Skeletal muscle satellite cell (primary cell): ENCODE measurements around the gene GEN1.

Source experiments
- H3K27me3 ChIP-seq: 2 replicates; pipeline ENCODE4 v1.7.0; 2013; ENCODE audit warnings: low read length; ENCODE audit not compliant: control insufficient read depth, insufficient read depth
- H3K36me3 ChIP-seq: 2 replicates; pipeline ENCODE4 v1.7.0; 2013; ENCODE audit warnings: mild to moderate bottlenecking, control low read depth, low read length; ENCODE audit not compliant: insufficient read depth
- H3K4me1 ChIP-seq: 2 replicates; pipeline ENCODE4 v1.7.0; 2013; ENCODE audit warnings: low read length; ENCODE audit not compliant: control insufficient read depth, insufficient read depth
- H3K4me2 ChIP-seq: 2 replicates; pipeline ENCODE4 v1.7.0; 2013; ENCODE audit warnings: mild to moderate bottlenecking, low read length
- H3K4me3 ChIP-seq: 2 replicates; pipeline ENCODE4 v1.7.0; 2013; ENCODE audit warnings: low read length
- H3K9ac ChIP-seq: 2 replicates; pipeline ENCODE4 v1.7.0; 2013; ENCODE audit warnings: mild to moderate bottlenecking, low read depth, low read length, moderate library complexity
- H3K9me3 ChIP-seq: replicated peaks from 2 replicates; pipeline ENCODE4 v1.7.0; 2013; ENCODE audit warnings: mild to moderate bottlenecking, control low read depth, low read length

Gene GEN1

GRCh38 chr2:17757321-17757720 is 3.4 kb downstream of the GEN1 start:
- H3K4me2 ChIP-seq, result peak overlapping the region; percentile 89
- no peaks in the 10 kb centered on the region for H3K9me3 ChIP-seq
- H3K36me3 ChIP-seq, result peaks cover 8% of the 10 kb centered on the region
- H3K27me3 ChIP-seq, result no peaks in the 10 kb centered on the region
- peaks cover 37% of the 10 kb centered on the region for H3K4me1 ChIP-seq
- peak overlapping the region; percentile 61 for H3K9ac ChIP-seq
- H3K4me3 ChIP-seq, result no peak overlapping the region

GRCh38 chr2:17758118-17758517 is 4.2 kb downstream of the GEN1 start:
- H3K4me3 ChIP-seq, result no peak overlapping the region
- no peak overlapping the region for H3K9ac ChIP-seq
- H3K9me3 ChIP-seq, result no peaks in the 10 kb centered on the region
- H3K4me1 ChIP-seq, result peaks cover 36% of the 10 kb centered on the region
- H3K27me3 ChIP-seq, result no peaks in the 10 kb centered on the region
- H3K4me2 ChIP-seq, result peak overlapping the region; percentile 89
- peaks cover 8% of the 10 kb centered on the region for H3K36me3 ChIP-seq

- Histone ChIP-seq H3K36me3 (peaks cover 8% of the 10 kb centered on the region), H3K9ac (no peak overlapping the region), H3K27me3 (no peaks in the 10 kb centered on the region), H3K4me2 (no peak overlapping the region), H3K4me1 (peaks cover 36% of the 10 kb centered on the region), H3K9me3 (no peaks in the 10 kb centered on the region), H3K4me3 (no peak overlapping the region)
Measured at GRCh38 chr2:17759805-17760204, 5.9 kb downstream of the GEN1 start.

GRCh38 chr2:17762451-17762850 is 8.5 kb downstream of the GEN1 start:
- Histone ChIP-seq H3K4me1 (peaks cover 11% of the 10 kb centered on the region), H3K9ac (no peak overlapping the region), H3K36me3 (peaks cover 17% of the 10 kb centered on the region), H3K27me3 (no peaks in the 10 kb centered on the region), H3K9me3 (no peaks in the 10 kb centered on the region), H3K4me2 (no peak overlapping the region), H3K4me3 (no peak overlapping the region)

GRCh38 chr2:17763641-17764333 is 9.8 kb downstream of the GEN1 start:
- no peak overlapping the region for H3K4me2 ChIP-seq
- H3K27me3 ChIP-seq, result no peaks in the 10 kb centered on the region
- H3K4me3 ChIP-seq, result no peak overlapping the region
- peaks cover 17% of the 10 kb centered on the region for H3K36me3 ChIP-seq
- no peaks in the 10 kb centered on the region for H3K4me1 ChIP-seq
- no peaks in the 10 kb centered on the region for H3K9me3 ChIP-seq
- H3K9ac ChIP-seq, result no peak overlapping the region

- no peak overlapping the region for H3K9ac ChIP-seq
- no peaks in the 10 kb centered on the region for H3K9me3 ChIP-seq
- no peaks in the 10 kb centered on the region for H3K27me3 ChIP-seq
- no peak overlapping the region for H3K4me3 ChIP-seq
- no peaks in the 10 kb centered on the region for H3K4me1 ChIP-seq
- H3K4me2 ChIP-seq, result no peak overlapping the region
- H3K36me3 ChIP-seq, result peaks cover 14% of the 10 kb centered on the region
Measured at GRCh38 chr2:17765398-17765797, 11.5 kb downstream of the GEN1 start.

GRCh38 chr2:17768894-17769293 is 15.0 kb downstream of the GEN1 start:
- Histone ChIP-seq H3K9me3 (no peaks in the 10 kb centered on the region), H3K4me2 (no peak overlapping the region), H3K4me3 (no peak overlapping the region), H3K9ac (no peak overlapping the region), H3K27me3 (no peaks in the 10 kb centered on the region), H3K36me3 (peaks cover 9% of the 10 kb centered on the region), H3K4me1 (no peaks in the 10 kb centered on the region)

GRCh38 chr2:17771956-17772355 is 18.0 kb downstream of the GEN1 start:
- Histone ChIP-seq H3K4me2 (no peak overlapping the region), H3K4me1 (no peaks in the 10 kb centered on the region), H3K9me3 (no peaks in the 10 kb centered on the region), H3K9ac (no peak overlapping the region), H3K27me3 (no peaks in the 10 kb centered on the region), H3K4me3 (no peak overlapping the region), H3K36me3 (peaks cover 10% of the 10 kb centered on the region)

GRCh38 chr2:17772532-17772931 is 18.6 kb downstream of the GEN1 start:
- no peaks in the 10 kb centered on the region for H3K27me3 ChIP-seq
- no peak overlapping the region for H3K4me3 ChIP-seq
- H3K9ac ChIP-seq, result no peak overlapping the region
- no peaks in the 10 kb centered on the region for H3K9me3 ChIP-seq
- peaks cover 7% of the 10 kb centered on the region for H3K36me3 ChIP-seq
- H3K4me2 ChIP-seq, result no peak overlapping the region
- no peaks in the 10 kb centered on the region for H3K4me1 ChIP-seq

GRCh38 chr2:17780546-17780945 is 26.6 kb downstream of the GEN1 start:
- H3K9me3 ChIP-seq, result no peaks in the 10 kb centered on the region
- H3K27me3 ChIP-seq, result no peaks in the 10 kb centered on the region
- H3K9ac ChIP-seq, result no peak overlapping the region
- no peaks in the 10 kb centered on the region for H3K4me1 ChIP-seq
- peaks cover 21% of the 10 kb centered on the region for H3K36me3 ChIP-seq
- no peak overlapping the region for H3K4me3 ChIP-seq
- H3K4me2 ChIP-seq, result no peak overlapping the region

- Histone ChIP-seq H3K4me2 (no peak overlapping the region), H3K4me3 (no peak overlapping the region), H3K4me1 (no peaks in the 10 kb centered on the region), H3K9ac (no peak overlapping the region), H3K27me3 (no peaks in the 10 kb centered on the region), H3K36me3 (peaks cover 21% of the 10 kb centered on the region), H3K9me3 (no peaks in the 10 kb centered on the region)
Measured at GRCh38 chr2:17781482-17781881, 27.5 kb downstream of the GEN1 start.

- Histone ChIP-seq H3K27me3 (no peaks in the 10 kb centered on the region), H3K36me3 (no peaks in the 10 kb centered on the region), H3K4me2 (no peak overlapping the region), H3K9ac (no peak overlapping the region), H3K4me3 (no peak overlapping the region), H3K9me3 (no peaks in the 10 kb centered on the region), H3K4me1 (peaks cover 11% of the 10 kb centered on the region)
Measured at GRCh38 chr2:17786727-17787126, 32.8 kb downstream of the GEN1 start.
